GM12892 (cell line): ENCODE measurements around the gene CBY1.

Experiments used
- DNase-seq: peaks from one replicate; pipeline ENCODE4 v3.0.0; 2011; ENCODE audit not compliant: insufficient read length
- FAIRE-seq: peaks from 2 replicates; lab custom pipeline; 2011; peaks lifted over from hg19 to GRCh38; lab: Jason Lieb, UNC
- POLR2A ChIP-seq: IDR thresholded peaks from 2 replicates; pipeline ENCODE4 v1.6.1; 2011; ENCODE audit warnings: low read depth, low read length, control low read depth
- POLR2AphosphoS5 ChIP-seq: IDR thresholded peaks from 2 replicates; pipeline ENCODE4 v1.6.1; 2011; ENCODE audit warnings: low read depth, low read length, control low read depth
- TAF1 ChIP-seq: IDR thresholded peaks from 2 replicates; pipeline ENCODE4 v1.6.1; 2011; ENCODE audit warnings: low read depth, mild to moderate bottlenecking, control low read depth, low read length, borderline replicate concordance

Gene CBY1

GRCh38 chr22:38717244-38717643, 60.8 kb downstream of the CBY1 start:
- no peak for TF ChIP-seq POLR2AphosphoS5
- TF ChIP-seq TAF1: no peak
- no peak for TF ChIP-seq POLR2A
- FAIRE-seq (no peak), DNase-seq (no peak)

- no peak for DNase-seq
- no peak for FAIRE-seq
- TF ChIP-seq POLR2AphosphoS5 (no peak), TAF1 (no peak), POLR2A (no peak)
Observed at GRCh38 chr22:38718414-38718813, 62.0 kb downstream of the CBY1 start.

DNA sequence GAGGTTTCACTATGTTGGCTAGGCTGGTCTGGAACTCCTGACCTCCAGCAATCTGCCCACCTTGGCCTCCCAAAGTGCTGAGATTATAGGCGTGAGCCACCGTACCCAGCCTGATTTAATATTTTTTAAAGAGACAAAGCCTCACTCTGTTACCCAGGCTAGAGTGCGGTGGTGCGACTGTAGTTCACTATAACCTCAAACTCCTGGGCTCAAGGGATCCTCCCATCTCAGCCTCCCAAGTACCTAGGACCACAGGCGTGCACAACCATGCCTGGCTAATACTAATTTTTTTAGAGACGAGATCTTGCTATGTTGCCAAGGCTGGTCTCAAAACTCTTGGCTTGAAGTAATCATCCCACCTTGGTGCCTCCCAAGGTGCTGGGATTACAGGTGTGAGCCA, 62.8 kb downstream of the CBY1 start:
- FAIRE-seq (no peak), DNase-seq (no peak)
- TF ChIP-seq POLR2AphosphoS5 (no peak), POLR2A (no peak), TAF1 (no peak)

GRCh38 chr22:38720350-38720749, 63.9 kb downstream of the CBY1 start:
- no peak for FAIRE-seq
- DNase-seq: no peak
- TF ChIP-seq POLR2A (no peak), POLR2AphosphoS5 (no peak), TAF1 (no peak)

DNA sequence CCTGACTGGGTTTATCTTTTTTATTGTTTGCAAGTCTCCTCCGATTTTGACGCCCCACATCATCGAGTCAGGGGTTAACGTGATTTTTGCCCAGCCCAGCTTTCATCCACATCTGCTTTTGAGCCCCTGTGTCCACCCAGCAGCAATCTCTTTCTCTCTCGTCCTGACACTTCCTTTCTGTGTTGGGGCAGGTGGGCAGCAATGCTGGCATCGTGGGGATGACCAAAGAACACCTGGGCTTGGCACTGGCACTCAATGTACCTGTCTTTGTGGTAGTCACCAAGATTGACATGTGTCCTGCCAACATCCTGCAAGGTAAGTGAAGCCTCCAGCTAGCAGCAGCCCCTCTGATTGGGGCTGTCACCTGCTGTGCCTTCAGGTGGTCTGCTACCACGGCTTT, 65.1 kb downstream of the CBY1 start:
- FAIRE-seq: no peak
- DNase-seq: no peak
- TF ChIP-seq TAF1: no peak
- TF ChIP-seq POLR2AphosphoS5: no peak
- no peak for TF ChIP-seq POLR2A
